Spleen (tissue), 11 donors: Measurements from ENCODE around the gene PLEKHA1. TPM values are rescaled to one million over a fixed set of nuclear protein-coding genes. Genes with fewer than 3 reads are reported as not detected.

Source experiments
- DNase-seq: peaks from one replicate; pipeline ENCODE4 v3.0.0-alpha.2; 2020
- H3K27ac ChIP-seq, 8 donors: fragments of 200-600 bp; sonication (generic) in 7 of 8; 1 replicate in 4 of 8; 2 replicates in 4 of 8; pipeline versions ENCODE4 v1.5.0 to v1.8.0; 2016 to 2021; ENCODE audit warnings: inconsistent platforms in 4 of 8, mild to moderate bottlenecking in 4 of 8, moderate library complexity in 1 of 8
- H3K27me3 ChIP-seq, 7 donors: fragments of 200-600 bp; sonication (generic) in 6 of 7; replicated peaks in 1 of 7; 1 replicate in 4 of 7; 2 replicates in 3 of 7; pipeline versions ENCODE4 v1.5.0 to v1.8.0; 2016 to 2021; ENCODE audit warnings: inconsistent platforms in 3 of 7, mild to moderate bottlenecking in 1 of 7
- H3K36me3 ChIP-seq, 6 donors: fragments of 200-600 bp; sonication (generic) in 5 of 6; 1 replicate in 4 of 6; 2 replicates in 2 of 6; pipeline versions ENCODE4 v1.5.0 to v1.8.0; 2016 to 2021; ENCODE audit warnings: inconsistent platforms in 2 of 6
- H3K4me1 ChIP-seq, 6 donors: fragments of 200-600 bp; sonication (generic) in 5 of 6; 1 replicate in 3 of 6; 2 replicates in 3 of 6; pipeline versions ENCODE4 v1.5.0 to v1.8.0; 2016 to 2021; ENCODE audit warnings: inconsistent platforms in 3 of 6
- H3K4me3 ChIP-seq, 8 donors: fragments of 200-600 bp; sonication (generic) in 7 of 8; 1 replicate in 4 of 8; 2 replicates in 4 of 8; pipeline versions ENCODE4 v1.5.0 to v1.8.0; 2016 to 2021; ENCODE audit warnings: inconsistent platforms in 4 of 8, mild to moderate bottlenecking in 4 of 8, moderate library complexity in 2 of 8
- H3K9me3 ChIP-seq, 8 donors: fragments of 200-600 bp; sonication (generic) in 7 of 8; 1 replicate in 4 of 8; 2 replicates in 4 of 8; pipeline versions ENCODE4 v1.5.0 to v1.8.0; 2016 to 2021; ENCODE audit warnings: inconsistent platforms in 4 of 8
- CTCF ChIP-seq, 11 experiments: fragments of 200-600 bp in 7 of 11; fragments of 450-650 bp in 4 of 11; sonication (generic) in 4 of 11; IDR thresholded peaks in 8 of 11; conservative IDR thresholded peaks in 3 of 11; 1 replicate in 7 of 11; 2 replicates in 4 of 11; pipeline versions ENCODE4 v1.4.0 to v1.8.0; 2016 to 2021; ENCODE audit warnings: antibody characterized with exemption in 11 of 11, inconsistent platforms in 4 of 11, mild to moderate bottlenecking in 1 of 11
- POLR2A ChIP-seq, 3 donors: fragments of 450-650 bp; IDR thresholded peaks; one replicate each; pipeline ENCODE4 v1.5.1; 2017; ENCODE audit warnings: antibody characterized with exemption in 3 of 3, mild to moderate bottlenecking in 1 of 3
- POLR2AphosphoS5 ChIP-seq, 3 donors: sonication (generic); formaldehyde crosslinking; IDR thresholded peaks; one replicate each; pipeline ENCODE4 v1.5.1; 2017; ENCODE audit warnings: antibody characterized with exemption in 3 of 3
- WGBS, 5 donors: extraction: QIAGEN DNeasy Blood & Tissue Kit in 3 of 5; methylation state at CpG; one replicate each; pipeline versions ENCODE4 v1.1.5 to v1.1.7; 2013 to 2018; 5-methylcytosine and 5-hydroxymethylcytosine counted together
- intact Hi-C: fragments of 100-400 bp; cut with DNase I; formaldehyde crosslinking; loops from one replicate; pipeline ENCODE4 v1.15.0; 2023; ENCODE audit warnings: low total_unique reads
- polyA plus RNA-seq, 3 donors: library from polyadenylated mRNA; stranded (reverse); fragments of 200-250 nt; gene quantifications; one replicate each; pipeline ENCODE4 v1.2.1, GENCODE V29; 2013
- total RNA-seq, 7 donors: library from RNA; depleted of rRNA in 3 of 7; stranded (reverse); fragments of >200 nt in 3 of 7; fragmentation: NEBNext Ultra II Directional in 4 of 7; extraction: Animal tissue kit (Norgen Biotek cat#: 25700) in 4 of 7; gene quantifications; one replicate each; pipeline versions ENCODE4 v1.1.0 to v1.2.1, GENCODE V29; 2016 to 2021
- donor health status: healthy with polysubstance abuse.
- donor health status: DM: no; HTN: no; CAD: no; lungs with moderate emphysema.
- donor health status: DM: no; HTN: no; CAD: no.
- donor health status: Bipolar disorder and iron deficiency.
- donor health status: healthy.
- donor health status: DM: no; HTN: no; CAD: no.
- donor health status: DM: yes; HTN: yes; CAD: no.

Gene PLEKHA1
- total and polyA plus RNA-seq, 10 donors = 7.9 to 31.1 (median 22.1) TPM

- 48 to 60% (median 49%) methylated on average over 14 of the region's 14 CpGs for WGBS, 5 donors
- no peaks in the 10 kb centered on the region for H3K36me3 ChIP-seq
- peaks cover 0 to 99% (median 49%) of the 10 kb centered on the region in 7 donors for H3K27me3 ChIP-seq
- DNase-seq = no peak
- intact Hi-C loops = no loop called here
- H3K4me1 ChIP-seq = peaks cover 5 to 35% (median 28%) of the 10 kb centered on the region in 6 donors
- peak overlapping the region in 1 of 8 donors; percentile 55 for H3K27ac ChIP-seq
- no peak overlapping the region for H3K4me3 ChIP-seq
- TF ChIP-seq CTCF (IDR thresholded peaks at IDR 0.05 in 8 of 11, conservative IDR thresholded peaks at IDR 0.05 in 3 of 11) (no peak), POLR2A (IDR thresholded peaks at IDR 0.05) (no peak), POLR2AphosphoS5 (IDR thresholded peaks at IDR 0.05) (no peak)
- H3K9me3 ChIP-seq = no peaks in the 10 kb centered on the region
These were observed 85.2 kb downstream of the PLEKHA1 start for GRCh38 chr10:122459561-122460273.

DNA sequence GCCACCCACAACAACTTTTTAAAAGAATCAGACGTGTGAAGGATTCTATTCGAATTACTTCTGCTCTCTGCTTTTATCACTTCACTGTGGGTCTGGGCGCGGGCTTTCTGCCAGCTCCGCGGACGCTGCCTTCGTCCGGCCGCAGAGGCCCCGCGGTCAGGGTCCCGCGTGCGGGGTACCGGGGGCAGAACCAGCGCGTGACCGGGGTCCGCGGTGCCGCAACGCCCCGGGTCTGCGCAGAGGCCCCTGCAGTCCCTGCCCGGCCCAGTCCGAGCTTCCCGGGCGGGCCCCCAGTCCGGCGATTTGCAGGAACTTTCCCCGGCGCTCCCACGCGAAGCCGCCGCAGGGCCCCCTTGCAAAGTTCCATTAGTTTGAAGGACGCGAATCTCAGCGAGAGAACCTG is 86.4 kb downstream of the PLEKHA1 start:
- Histone ChIP-seq H3K4me3 (peak overlapping the region; percentile 20 to 73 (median 49)), H3K4me1 (peaks cover 5 to 35% (median 28%) of the 10 kb centered on the region in 6 donors), H3K27me3 (peaks cover 0 to 93% (median 49%) of the 10 kb centered on the region in 7 donors), H3K9me3 (no peaks in the 10 kb centered on the region), H3K27ac (peak overlapping the region in 6 of 8 donors; percentile 3 to 71 (median 52)), H3K36me3 (no peaks in the 10 kb centered on the region)
- TF ChIP-seq CTCF (IDR thresholded peaks at IDR 0.05 in 8 of 11, conservative IDR thresholded peaks at IDR 0.05 in 3 of 11) (no peak), POLR2A (IDR thresholded peaks at IDR 0.05) (no peak), POLR2AphosphoS5 (IDR thresholded peaks at IDR 0.05) (no peak)
- DNase-seq = no peak
- 1 to 37% (median 3%) methylated on average over 4 to 40 of the region's 40 CpGs for WGBS, 5 donors
- intact Hi-C loops = no loop called here

DNA sequence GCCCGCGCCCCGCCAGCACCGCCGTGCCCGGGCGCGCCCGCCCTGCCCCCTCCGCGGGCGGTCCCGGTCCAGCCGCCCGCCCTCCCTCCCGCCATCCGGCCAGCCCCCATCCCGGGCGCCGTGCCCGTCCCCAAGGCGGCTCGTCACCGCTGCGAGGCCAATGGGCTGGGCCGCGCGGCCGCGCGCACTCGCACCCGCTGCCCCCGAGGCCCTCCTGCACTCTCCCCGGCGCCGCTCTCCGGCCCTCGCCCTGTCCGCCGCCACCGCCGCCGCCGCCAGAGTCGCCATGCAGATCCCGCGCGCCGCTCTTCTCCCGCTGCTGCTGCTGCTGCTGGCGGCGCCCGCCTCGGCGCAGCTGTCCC is 86.8 kb downstream of the PLEKHA1 start, which contains the start of gene HTRA1:
Gene HTRA1 (plus strand): TSS at position 187 of the 362 bp plus-strand sequence. CDS start 100 bp downstream, at position 287.
- Histone ChIP-seq H3K36me3 (no peaks in the 10 kb centered on the region), H3K27me3 (peaks cover 0 to 93% (median 49%) of the 10 kb centered on the region in 7 donors), H3K27ac (peak within 1 kb of the TSS in 6 of 8 donors; percentile 47 to 71 (median 60)), H3K9me3 (no peaks in the 10 kb centered on the region), H3K4me3 (peak within 1 kb of the TSS; percentile 26 to 73 (median 49)), H3K4me1 (peaks cover 5 to 35% (median 28%) of the 10 kb centered on the region in 6 donors)
- WGBS, 5 donors = 0 to 3% (median 1%) methylated on average over 1 to 56 of the region's 56 CpGs
- DNase-seq = no peak
- no peak for TF ChIP-seq POLR2A (IDR thresholded peaks at IDR 0.05)
- no peak for TF ChIP-seq CTCF (IDR thresholded peaks at IDR 0.05 in 8 of 11, conservative IDR thresholded peaks at IDR 0.05 in 3 of 11)
- peak in 2 of 3 donors; percentile 59 to 64 for TF ChIP-seq POLR2AphosphoS5 (IDR thresholded peaks at IDR 0.05)
- intact Hi-C loops = no loop called here
